WTC11 (cell line): ENCODE data around the gene LIPM.

Experiments used
- ATF2 ChIP-seq: sonication (generic); formaldehyde crosslinking; IDR thresholded peaks from 2 replicates; pipeline ENCODE4 v1.8.1; 2022; ENCODE audit warnings: low read depth, missing genetic modification reagents, borderline replicate concordance
- CREB1 ChIP-seq: sonication (generic); formaldehyde crosslinking; IDR thresholded peaks from 2 replicates; pipeline ENCODE4 v1.8.0; 2023; ENCODE audit warnings: mild to moderate bottlenecking, missing genetic modification reagents
- CTCF ChIP-seq: fragments of 200-600 bp; IDR thresholded peaks from 2 replicates; pipeline ENCODE4 v1.8.0; 2022; ENCODE audit warnings: antibody characterized with exemption
- JUN ChIP-seq: sonication (generic); formaldehyde crosslinking; IDR thresholded peaks from 2 replicates; pipeline ENCODE4 v1.8.0; 2023; ENCODE audit warnings: mild to moderate bottlenecking, missing genetic modification reagents
- NR1H2 ChIP-seq: sonication (generic); formaldehyde crosslinking; IDR thresholded peaks from 2 replicates; pipeline ENCODE4 v1.9.0; 2021; ENCODE audit warnings: mild to moderate bottlenecking, moderate library complexity, missing genetic modification reagents
- TCF7 ChIP-seq: sonication (generic); formaldehyde crosslinking; IDR thresholded peaks from 2 replicates; pipeline ENCODE4 v1.8.0; 2022; ENCODE audit warnings: mild to moderate bottlenecking, low read depth, missing genetic modification reagents, moderate library complexity
- ZNF232 ChIP-seq: sonication (generic); formaldehyde crosslinking; IDR thresholded peaks from 2 replicates; pipeline ENCODE4 v1.8.0; 2022; ENCODE audit warnings: mild to moderate bottlenecking, missing genetic modification reagents
- TF ChIP-seq, protein P1 (sequence below): sonication (generic); formaldehyde crosslinking; IDR thresholded peaks from 2 replicates; pipeline ENCODE4 v1.8.1; 2023; ENCODE audit warnings: mild to moderate bottlenecking, missing genetic modification reagents, moderate library complexity

GRCh38 chr10:88840881-88841280, 38.4 kb downstream of the LIPM start:
- no peak for TF ChIP-seq NR1H2 (CRISPR knock-in tag)
- TF ChIP-seq ATF2 (CRISPR knock-in tag) = no peak
- TF ChIP-seq TCF7 (CRISPR knock-in tag) = no peak
- no peak for TF ChIP-seq JUN (CRISPR knock-in tag)
- no peak for TF ChIP-seq CTCF
- TF ChIP-seq CREB1 (CRISPR knock-in tag) = no peak
- TF ChIP-seq ZNF232 (CRISPR knock-in tag) = no peak
- TF ChIP-seq, protein P1, sequence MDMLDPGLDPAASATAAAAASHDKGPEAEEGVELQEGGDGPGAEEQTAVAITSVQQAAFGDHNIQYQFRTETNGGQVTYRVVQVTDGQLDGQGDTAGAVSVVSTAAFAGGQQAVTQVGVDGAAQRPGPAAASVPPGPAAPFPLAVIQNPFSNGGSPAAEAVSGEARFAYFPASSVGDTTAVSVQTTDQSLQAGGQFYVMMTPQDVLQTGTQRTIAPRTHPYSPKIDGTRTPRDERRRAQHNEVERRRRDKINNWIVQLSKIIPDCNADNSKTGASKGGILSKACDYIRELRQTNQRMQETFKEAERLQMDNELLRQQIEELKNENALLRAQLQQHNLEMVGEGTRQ (CRISPR knock-in tag) = no peak
